Caco-2 (cell line): ENCODE results near the gene PFKFB2. TPM values are rescaled to one million over a fixed set of nuclear protein-coding genes. Genes with fewer than 3 reads are reported as not detected.

Source experiments
- BruUV-seq: library from RNA; stranded (reverse); fragments of 400-500 nt; replicated peaks from 2 replicates; lab custom pipeline; 2021; lab: Mats Ljungman, UMichigan
- CTCF ChIA-PET: fragments of 300-600 bp; sonication (Branson Sonifier 250); formaldehyde crosslinking; loops from one replicate; lab custom pipeline; 2022; ENCODE audit warnings: antibody characterized with exemption; lab: Charles Lee
- POLR2A ChIA-PET: fragments of 300-600 bp; sonication (Branson Sonifier 250); formaldehyde crosslinking; loops from one replicate; lab custom pipeline; 2022; ENCODE audit warnings: antibody characterized with exemption; lab: Charles Lee
- DNase-seq, 2 experiments: peaks; one replicate each; pipeline versions ENCODE4 v3.0.0 to v3.0.0-alpha.2; 2020 to 2022
- H3K27me3 ChIP-seq: replicated peaks from 2 replicates; pipeline ENCODE4 v1.6.0; 2011; ENCODE audit warnings: low read length; ENCODE audit not compliant: control insufficient read depth, insufficient read depth
- H3K36me3 ChIP-seq: 2 replicates; pipeline ENCODE4 v1.5.1; 2011; ENCODE audit warnings: low read length; ENCODE audit not compliant: control insufficient read depth, insufficient read depth
- H3K4me1 ChIP-seq: fragments of 250-450 bp; sonication (Bioruptor Pico); 2 replicates; pipeline ENCODE4 v1.5.1; 2020; ENCODE audit warnings: mild to moderate bottlenecking
- H3K4me3 ChIP-seq: 2 replicates; pipeline ENCODE4 v1.5.1; 2011; ENCODE audit warnings: low read depth, mild to moderate bottlenecking, control low read depth, low read length
- H3K9me3 ChIP-seq: fragments of 250-450 bp; sonication (Bioruptor Pico); 2 replicates; pipeline ENCODE4 v1.5.1; 2020; ENCODE audit warnings: mild to moderate bottlenecking, moderate library complexity
- H3K27ac Mint-ChIP-seq: one replicate; pipeline ENCODE4 v1.8.0; 2022; ENCODE audit warnings: mixed read lengths; ENCODE audit not compliant: unreplicated experiment
- H3K27me3 Mint-ChIP-seq: one replicate; pipeline ENCODE4 v1.8.0; 2022; ENCODE audit warnings: mixed read lengths; ENCODE audit not compliant: insufficient read depth, unreplicated experiment
- H3K36me3 Mint-ChIP-seq: one replicate; pipeline ENCODE4 v1.8.0; 2022; ENCODE audit warnings: mild to moderate bottlenecking, mixed read lengths; ENCODE audit not compliant: insufficient read depth, unreplicated experiment
- H3K4me1 Mint-ChIP-seq: one replicate; pipeline ENCODE4 v1.8.0; 2022; ENCODE audit warnings: low read depth, mixed read lengths; ENCODE audit not compliant: unreplicated experiment
- H3K4me3 Mint-ChIP-seq: one replicate; pipeline ENCODE4 v1.8.0; 2022; ENCODE audit warnings: mild to moderate bottlenecking, moderate library complexity, mixed read lengths; ENCODE audit not compliant: unreplicated experiment
- H3K9me3 Mint-ChIP-seq: one replicate; pipeline ENCODE4 v1.8.0; 2022; ENCODE audit warnings: mixed read lengths; ENCODE audit not compliant: unreplicated experiment
- CTCF ChIP-seq, 2 experiments: fragments of 200-600 bp in 1 of 2; IDR thresholded peaks; 1 replicate in 1 of 2; 2 replicates in 1 of 2; pipeline versions ENCODE4 v1.5.1 to v1.8.0; 2011 to 2022; ENCODE audit warnings: antibody characterized with exemption in 1 of 2, control low read depth in 1 of 2, inconsistent platforms in 1 of 2, low read depth in 1 of 2, low read length in 1 of 2, mild to moderate bottlenecking in 1 of 2, moderate library complexity in 1 of 2; ENCODE audit not compliant: insufficient read depth in 1 of 2, severe bottlenecking in 1 of 2, unreplicated experiment in 1 of 2
- intact Hi-C: fragments of 100-400 bp; cut with micrococcal nuclease; formaldehyde crosslinking; loops from one replicate; pipeline ENCODE4 v1.10.0; 2022; ENCODE audit not compliant: unreplicated experiment
- total RNA-seq: library from RNA; stranded (reverse); gene quantifications from 2 replicates; pipeline ENCODE4 v1.2.3, GENCODE V29; 2022

Gene PFKFB2
- total RNA-seq, 1 experiment from 2014 or later: 38.9 TPM

DNA sequence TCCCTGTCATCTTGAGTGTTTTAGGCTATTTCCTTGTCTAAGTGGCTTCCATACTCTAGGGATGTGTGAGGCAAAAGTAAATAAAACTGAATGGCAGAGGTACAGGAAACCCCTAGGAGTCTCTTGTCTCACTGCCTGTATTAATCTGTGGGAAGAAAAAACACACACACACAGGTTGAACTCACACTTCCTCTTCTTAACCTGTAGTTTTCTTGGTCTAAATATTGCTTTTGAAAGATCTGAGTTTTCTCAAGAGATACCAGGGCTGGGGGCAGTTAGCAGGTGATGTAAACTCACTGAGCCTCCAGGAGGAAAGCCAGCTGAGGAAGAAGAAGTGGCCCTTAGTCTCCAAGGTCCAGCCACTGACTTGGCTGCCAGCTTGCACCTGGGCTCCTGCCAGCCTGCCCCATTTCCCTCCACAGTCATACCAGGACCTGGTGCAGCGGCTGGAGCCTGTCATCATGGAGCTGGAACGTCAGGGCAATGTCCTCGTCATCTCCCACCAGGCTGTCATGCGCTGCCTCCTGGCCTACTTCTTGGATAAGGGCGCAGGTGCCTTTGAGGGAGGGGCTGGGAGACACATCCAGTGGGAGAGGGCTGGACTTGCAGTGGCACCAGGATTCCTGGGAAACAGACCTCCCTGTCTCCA, 16.9 kb downstream of the PFKFB2 start:
- H3K36me3 Mint-ChIP-seq: peaks cover 26% of the 10 kb centered on the region
- no peaks in the 10 kb centered on the region for H3K9me3 ChIP-seq
- DNase-seq: no peak
- H3K27me3 ChIP-seq: no peaks in the 10 kb centered on the region
- H3K4me1 ChIP-seq: no peaks in the 10 kb centered on the region
- no TSS peak for BruUV-seq
- H3K4me3 Mint-ChIP-seq: no peak overlapping the region
- intact Hi-C loops: no loop called here
- H3K4me3 ChIP-seq: no peak overlapping the region
- no peaks in the 10 kb centered on the region for H3K27me3 Mint-ChIP-seq
- H3K27ac Mint-ChIP-seq: no peak overlapping the region
- TF ChIP-seq CTCF (IDR thresholded peaks at IDR 0.05; ENCODE audit: insufficient read depth in 1 of 2, low read depth in 1 of 2, low read length in 1 of 2, severe bottlenecking in 1 of 2, unreplicated experiment in 1 of 2): no peak
- H3K4me1 Mint-ChIP-seq: no peaks in the 10 kb centered on the region
- no peaks in the 10 kb centered on the region for H3K9me3 Mint-ChIP-seq
- POLR2A ChIA-PET: interaction anchor here (1.3 kb wide), 1 partner anchor 17 kb away, joined by 4 read pairs; the partner anchor contains the start of gene PFKFB2
- peaks cover 3% of the 10 kb centered on the region for H3K36me3 ChIP-seq
- CTCF ChIA-PET: no interaction called here

GRCh38 chr1:207070811-207071210, 17.7 kb downstream of the PFKFB2 start:
- Histone ChIP-seq H3K9me3 (no peaks in the 10 kb centered on the region), H3K36me3 (peaks cover 3% of the 10 kb centered on the region), H3K4me3 (no peak overlapping the region), H3K4me1 (no peaks in the 10 kb centered on the region), H3K27me3 (no peaks in the 10 kb centered on the region)
- no peak for TF ChIP-seq CTCF (IDR thresholded peaks at IDR 0.05; ENCODE audit: insufficient read depth in 1 of 2, low read depth in 1 of 2, low read length in 1 of 2, severe bottlenecking in 1 of 2, unreplicated experiment in 1 of 2)
- Mint-ChIP-seq H3K9me3 (no peaks in the 10 kb centered on the region), H3K27ac (no peak overlapping the region), H3K36me3 (peaks cover 19% of the 10 kb centered on the region), H3K4me1 (no peaks in the 10 kb centered on the region), H3K4me3 (no peak overlapping the region), H3K27me3 (no peaks in the 10 kb centered on the region)
- POLR2A ChIA-PET: no interaction called here
- intact Hi-C loops: no loop called here
- CTCF ChIA-PET: interaction anchor here (0.6 to 0.7 kb wide), 2 partner anchors 18 to 336 kb away, joined by 3 to 4 read pairs; partner anchors contain the start of gene PFKFB2
- DNase-seq: no peak
- BruUV-seq: no TSS peak

DNA sequence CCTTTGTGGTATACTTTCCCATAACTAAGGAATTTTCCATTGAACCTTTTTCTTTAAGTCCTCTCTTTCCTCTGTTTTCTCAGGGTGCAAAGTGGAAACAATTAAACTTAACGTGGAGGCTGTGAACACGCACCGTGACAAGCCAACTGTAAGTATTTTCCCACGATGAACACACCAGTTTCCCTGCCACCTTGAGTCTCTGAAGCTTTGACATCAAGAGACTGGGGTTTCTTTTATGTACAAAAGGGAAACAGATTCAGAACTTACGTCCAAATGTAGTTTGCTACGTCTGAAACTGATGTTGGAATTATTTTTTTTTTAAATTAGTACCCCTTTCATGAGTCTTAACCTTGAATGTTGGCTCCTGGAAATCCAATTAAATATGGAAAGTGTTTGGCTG, 18.4 kb downstream of the PFKFB2 start:
- intact Hi-C loops: no loop called here
- Histone ChIP-seq H3K4me3 (no peak overlapping the region), H3K9me3 (no peaks in the 10 kb centered on the region), H3K4me1 (no peaks in the 10 kb centered on the region), H3K36me3 (peaks cover 3% of the 10 kb centered on the region), H3K27me3 (no peaks in the 10 kb centered on the region)
- Mint-ChIP-seq H3K27me3 (no peaks in the 10 kb centered on the region), H3K4me1 (no peaks in the 10 kb centered on the region), H3K4me3 (no peak overlapping the region), H3K9me3 (no peaks in the 10 kb centered on the region), H3K36me3 (peaks cover 19% of the 10 kb centered on the region), H3K27ac (no peak overlapping the region)
- DNase-seq: no peak
- POLR2A ChIA-PET: no interaction called here
- TF ChIP-seq CTCF (IDR thresholded peaks at IDR 0.05; ENCODE audit: insufficient read depth in 1 of 2, low read depth in 1 of 2, low read length in 1 of 2, severe bottlenecking in 1 of 2, unreplicated experiment in 1 of 2): no peak
- CTCF ChIA-PET: interaction anchor here (0.7 kb wide), 1 partner anchor 19 kb away, joined by 3 read pairs; the partner anchor contains the start of gene PFKFB2
- no TSS peak for BruUV-seq
